Kidney (tissue), 14 donors: Measurements from ENCODE around the gene GPRC5A. TPM values are rescaled to one million over a fixed set of nuclear protein-coding genes. Genes with fewer than 3 reads are reported as not detected.

Experiments used
- DNase-seq, 5 donors: peaks; one replicate each; pipeline ENCODE4 v3.0.0-alpha.2; 2013 to 2020
- FAIRE-seq: peaks from 2 replicates; lab custom pipeline; 2012; peaks lifted over from hg19 to GRCh38; lab: Jason Lieb, UNC
- H3K27ac ChIP-seq, 2 donors: one replicate each; pipeline ENCODE4 v1.7.0; 2013; ENCODE audit warnings: low read depth in 2 of 2, low read length in 2 of 2, inconsistent platforms in 1 of 2
- H3K27me3 ChIP-seq: one replicate; pipeline ENCODE4 v1.7.1; 2013; ENCODE audit warnings: low read length, inconsistent platforms; ENCODE audit not compliant: control insufficient read depth, insufficient read depth
- H3K36me3 ChIP-seq, 3 donors: one replicate each; pipeline versions ENCODE4 v1.7.0 to v1.7.1; 2013; ENCODE audit warnings: low read length in 3 of 3, control low read depth in 1 of 3, inconsistent platforms in 1 of 3; ENCODE audit not compliant: insufficient read depth in 3 of 3, control insufficient read depth in 2 of 3
- H3K4me1 ChIP-seq, 3 donors: one replicate each; pipeline versions ENCODE4 v1.7.0 to v1.7.1; 2013; ENCODE audit warnings: low read length in 3 of 3, inconsistent platforms in 1 of 3, low read depth in 1 of 3; ENCODE audit not compliant: control insufficient read depth in 2 of 3, insufficient read depth in 2 of 3
- H3K4me3 ChIP-seq, 3 donors: one replicate each; pipeline versions ENCODE4 v1.7.0 to v1.8.1; 2013; ENCODE audit warnings: low read length in 3 of 3, control low read depth in 1 of 3, inconsistent platforms in 1 of 3
- H3K9ac ChIP-seq, 3 donors: one replicate each; pipeline versions ENCODE4 v1.7.0 to v1.7.1; 2013; ENCODE audit warnings: low read length in 3 of 3, control low read depth in 1 of 3, inconsistent platforms in 1 of 3
- H3K9me3 ChIP-seq, 3 donors: one replicate each; pipeline versions ENCODE4 v1.7.0 to v1.7.1; 2013; ENCODE audit warnings: low read length in 3 of 3, control low read depth in 1 of 3, inconsistent platforms in 1 of 3; ENCODE audit not compliant: control insufficient read depth in 2 of 3, insufficient read depth in 1 of 3
- intact Hi-C: fragments of 100-400 bp; cut with DNase I; formaldehyde crosslinking; loops from one replicate; pipeline ENCODE4 v1.11.1; 2022
- polyA plus RNA-seq: library from polyadenylated mRNA; stranded (reverse); fragments of 350-450 nt; fragmentation: Illumina TruSeq; extraction: RNeasy Lipid Tissue Mini Kit (QIAGEN cat#74804); gene quantifications from one replicate; pipeline ENCODE4 v1.2.3, GENCODE V29; 2014; ENCODE audit warnings: low read depth, low replicate concordance; ENCODE audit not compliant: insufficient read depth
- total RNA-seq: library from RNA; stranded (reverse); fragmentation: NEBNext Ultra II Directional; extraction: Animal tissue kit (Norgen Biotek cat#: 25700); gene quantifications from one replicate; pipeline ENCODE4 v1.2.1, GENCODE V29; 2021
- TF ChIP-seq, protein P1 (sequence below): IDR thresholded peaks from 3 replicates; pipeline ENCODE4 v1.5.1; 2012; ENCODE audit warnings: mild to moderate bottlenecking, moderate library complexity, borderline replicate concordance; ENCODE audit not compliant: insufficient read depth; ENCODE audit errors: extremely low read depth
- donor health status: control.
- donor health status: control.
- donor health status: control.
- donor health status: control.
- donor health status: control.
- donor health status: DM: yes; HTN: yes; CAD: no.
- donor health status: Normal renal cell carcinoma (clear cell type).

GPRC5A gene
- total and polyA plus RNA-seq, 2 donors from 2014 or later: 6.3 to 60.6 TPM

DNA sequence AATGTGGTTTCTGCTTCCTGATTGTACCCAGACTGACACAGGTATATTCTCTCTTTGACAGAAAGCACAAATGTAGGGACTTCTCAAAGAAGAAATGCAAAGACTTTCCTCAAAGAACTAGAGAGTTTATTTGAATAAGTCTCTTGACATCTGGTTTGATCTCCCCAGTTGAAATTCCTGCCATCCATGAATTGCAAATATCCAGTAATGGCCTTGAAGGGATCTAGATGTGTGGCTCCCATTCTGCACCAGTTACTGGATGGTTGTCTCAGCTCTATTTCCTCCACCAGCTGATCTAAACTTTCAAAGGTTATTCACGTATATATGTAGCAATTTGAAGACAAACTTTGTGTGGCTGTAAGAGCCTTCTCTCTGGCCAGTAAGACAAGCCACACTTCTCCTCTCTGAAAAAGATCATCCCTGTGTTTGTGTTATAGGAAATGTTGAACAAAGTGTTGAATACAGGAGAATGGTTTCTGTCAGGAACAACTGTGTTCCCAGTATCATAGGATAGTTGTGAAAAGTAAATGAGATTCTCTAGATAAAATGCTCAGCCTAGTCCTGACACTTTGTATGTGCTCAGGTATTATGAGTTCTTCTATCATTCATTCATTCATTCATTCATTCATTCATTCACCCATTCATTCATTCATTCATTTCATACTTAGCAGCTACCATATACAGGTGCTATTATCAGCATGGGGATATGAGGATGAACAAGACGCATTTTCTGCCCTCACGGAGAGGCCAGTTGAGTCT lies 22.7 kb upstream of the GPRC5A start:
- no peak overlapping the region for H3K9ac ChIP-seq

DNA sequence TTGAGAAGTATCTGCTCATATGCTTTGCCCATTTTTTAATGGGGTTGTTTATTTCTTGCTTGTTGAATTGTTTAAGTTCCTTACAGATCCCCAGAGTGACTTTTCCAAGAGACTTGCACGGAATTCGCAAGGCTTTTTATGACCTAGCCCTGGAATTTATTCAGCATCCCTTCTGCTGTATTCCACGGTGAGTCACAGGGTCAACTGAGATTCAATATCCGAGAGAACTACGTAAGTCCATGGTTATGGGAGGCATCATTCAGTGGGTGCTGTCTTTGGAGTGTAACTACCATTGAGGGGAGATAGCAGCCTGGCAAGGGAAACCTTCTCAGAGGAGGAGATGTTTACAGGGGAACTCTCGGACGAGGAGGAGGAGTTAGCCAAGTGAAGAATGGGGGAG lies 20.9 kb upstream of the GPRC5A start:
- FAIRE-seq (no peak), DNase-seq (no peak)
- Histone ChIP-seq H3K36me3 (no peaks in the 10 kb centered on the region), H3K9ac (no peak overlapping the region), H3K27me3 (no peaks in the 10 kb centered on the region), H3K4me1 (peaks cover 0 to 5% (median 0%) of the 10 kb centered on the region in 3 donors), H3K27ac (no peak overlapping the region), H3K4me3 (no peak overlapping the region), H3K9me3 (no peaks in the 10 kb centered on the region)
- intact Hi-C loops: no loop called here
- TF ChIP-seq, protein P1, sequence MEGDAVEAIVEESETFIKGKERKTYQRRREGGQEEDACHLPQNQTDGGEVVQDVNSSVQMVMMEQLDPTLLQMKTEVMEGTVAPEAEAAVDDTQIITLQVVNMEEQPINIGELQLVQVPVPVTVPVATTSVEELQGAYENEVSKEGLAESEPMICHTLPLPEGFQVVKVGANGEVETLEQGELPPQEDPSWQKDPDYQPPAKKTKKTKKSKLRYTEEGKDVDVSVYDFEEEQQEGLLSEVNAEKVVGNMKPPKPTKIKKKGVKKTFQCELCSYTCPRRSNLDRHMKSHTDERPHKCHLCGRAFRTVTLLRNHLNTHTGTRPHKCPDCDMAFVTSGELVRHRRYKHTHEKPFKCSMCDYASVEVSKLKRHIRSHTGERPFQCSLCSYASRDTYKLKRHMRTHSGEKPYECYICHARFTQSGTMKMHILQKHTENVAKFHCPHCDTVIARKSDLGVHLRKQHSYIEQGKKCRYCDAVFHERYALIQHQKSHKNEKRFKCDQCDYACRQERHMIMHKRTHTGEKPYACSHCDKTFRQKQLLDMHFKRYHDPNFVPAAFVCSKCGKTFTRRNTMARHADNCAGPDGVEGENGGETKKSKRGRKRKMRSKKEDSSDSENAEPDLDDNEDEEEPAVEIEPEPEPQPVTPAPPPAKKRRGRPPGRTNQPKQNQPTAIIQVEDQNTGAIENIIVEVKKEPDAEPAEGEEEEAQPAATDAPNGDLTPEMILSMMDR: no peak

More for the DNA sequence above, 22.7 kb upstream of the GPRC5A start:
- no peaks in the 10 kb centered on the region for H3K9me3 ChIP-seq
- peaks cover 0 to 5% (median 0%) of the 10 kb centered on the region in 3 donors for H3K4me1 ChIP-seq
- FAIRE-seq (no peak), DNase-seq (no peak)
- no peaks in the 10 kb centered on the region for H3K27me3 ChIP-seq
- TF ChIP-seq, protein P1: no peak
- H3K27ac ChIP-seq: no peak overlapping the region
- H3K36me3 ChIP-seq: no peaks in the 10 kb centered on the region
- no peak overlapping the region for H3K4me3 ChIP-seq
- intact Hi-C loops: no loop called here

- Histone ChIP-seq H3K4me1 (peaks cover 0 to 5% (median 0%) of the 10 kb centered on the region in 3 donors), H3K9ac (no peak overlapping the region), H3K27ac (no peak overlapping the region), H3K4me3 (no peak overlapping the region), H3K9me3 (no peaks in the 10 kb centered on the region), H3K36me3 (no peaks in the 10 kb centered on the region), H3K27me3 (no peaks in the 10 kb centered on the region)
- FAIRE-seq (no peak), DNase-seq (no peak)
- intact Hi-C loops: no loop called here
- TF ChIP-seq, protein P1: no peak
Observed at GRCh38 chr12:12871587-12872138, 19.7 kb upstream of the GPRC5A start.
